Measurements from ENCODE around the gene OOSP4B. TPM values are rescaled to one million over a fixed set of nuclear protein-coding genes. Genes with fewer than 3 reads are reported as not detected.

Gene OOSP4B
- total RNA-seq (2013), result not detected
- polyA plus RNA-seq, result not detected
- not detected in 2 replicates for polyA minus RNA-seq
- 0 to 0.60 (median 0) reads per million in 11 experiments for total RNA-seq

GRCh38 chr11:60016881-60017280 lies at the start of gene OOSP4B:
TSS of gene OOSP4B (plus strand) at chr11:60017181.
- no peaks in the 10 kb centered on the region for H3K79me2 ChIP-seq (ENCODE audit: insufficient read depth, low read length)
- Mint-ChIP-seq H3K9me3 (peaks cover 0 to 13% (median 4%) of the 10 kb centered on the region in 7 donors), H3K36me3 (peaks cover 0 to 4% of the 10 kb centered on the region in 2 donors), H3K27ac (no peak within 1 kb of the TSS), H3K4me3 (no peak within 1 kb of the TSS), H3K4me1 (peaks cover 2% of the 10 kb centered on the region), H3K27me3 (ENCODE audit: low read depth in 3 of 3) (peaks cover 0 to 3% (median 0%) of the 10 kb centered on the region in 3 donors)
- no peaks in the 10 kb centered on the region for H4K20me1 ChIP-seq (ENCODE audit: insufficient read depth, low read length)
- H3K36me3 ChIP-seq (replicated peaks in 1 of 2; ENCODE audit: control insufficient read depth in 1 of 2, insufficient read depth in 2 of 2, low read length in 2 of 2), result no peaks in the 10 kb centered on the region
- DNase-seq, result no peak
- TF ChIP-seq CTCF (IDR thresholded peaks at IDR 0.05), result no peak
- no peak within 1 kb of the TSS for H3K4me2 ChIP-seq (replicated peaks; ENCODE audit: extremely low read depth, low read length, poor library complexity, severe bottlenecking)
- H2AFZ ChIP-seq (ENCODE audit: insufficient read depth, low read depth, low read length, poor library complexity, severe bottlenecking), result no peak within 1 kb of the TSS
- WGBS (ENCODE audit: insufficient coverage), result 100% methylated on average over 1 of the region's 1 CpG
- intact Hi-C loops (cut with micrococcal nuclease), result no loop called here
- H3K27ac ChIP-seq (ENCODE audit: low read depth in 1 of 2, low read length in 2 of 2), result no peak within 1 kb of the TSS
- H3K4me3 ChIP-seq (replicated peaks in 1 of 3; ENCODE audit: low read depth in 2 of 3, low read length in 3 of 3), result no peak within 1 kb of the TSS
- H3K27me3 ChIP-seq (ENCODE audit: control insufficient read depth in 2 of 2, insufficient read depth in 2 of 2, low read length in 2 of 2), result no peaks in the 10 kb centered on the region
- H3K4me1 ChIP-seq (ENCODE audit: control insufficient read depth in 1 of 2, insufficient read depth in 2 of 2, low read length in 2 of 2), result no peaks in the 10 kb centered on the region
- peaks cover 0 to 10% of the 10 kb centered on the region in 2 donors for H3K9me3 ChIP-seq (replicated peaks in 1 of 2; ENCODE audit: control insufficient read depth in 1 of 2, insufficient read depth in 1 of 2, low read length in 2 of 2)
- H3K9ac ChIP-seq (ENCODE audit: insufficient read depth, low read length, poor library complexity, severe bottlenecking), result no peak within 1 kb of the TSS

GRCh38 chr11:59967677-59968394 lies 49.1 kb upstream of the OOSP4B start:
- WGBS (ENCODE audit: insufficient coverage), result no CpG with 5 or more reads among the region's 3 CpGs
- Histone ChIP-seq H3K79me2 (ENCODE audit: insufficient read depth, low read length) (no peaks in the 10 kb centered on the region), H3K9me3 (replicated peaks in 1 of 2; ENCODE audit: control insufficient read depth in 1 of 2, insufficient read depth in 1 of 2, low read length in 2 of 2) (no peaks in the 10 kb centered on the region), H3K27me3 (ENCODE audit: control insufficient read depth in 2 of 2, insufficient read depth in 2 of 2, low read length in 2 of 2) (no peaks in the 10 kb centered on the region), H3K4me1 (ENCODE audit: control insufficient read depth in 1 of 2, insufficient read depth in 2 of 2, low read length in 2 of 2) (no peaks in the 10 kb centered on the region), H3K27ac (ENCODE audit: low read depth in 1 of 2, low read length in 2 of 2) (no peak overlapping the region), H3K4me3 (replicated peaks in 1 of 3; ENCODE audit: low read depth in 2 of 3, low read length in 3 of 3) (no peak overlapping the region), H3K9ac (ENCODE audit: insufficient read depth, low read length, poor library complexity, severe bottlenecking) (no peak overlapping the region), H2AFZ (ENCODE audit: insufficient read depth, low read depth, low read length, poor library complexity, severe bottlenecking) (no peak overlapping the region), H3K4me2 (replicated peaks; ENCODE audit: extremely low read depth, low read length, poor library complexity, severe bottlenecking) (no peak overlapping the region), H3K36me3 (replicated peaks in 1 of 2; ENCODE audit: control insufficient read depth in 1 of 2, insufficient read depth in 2 of 2, low read length in 2 of 2) (no peaks in the 10 kb centered on the region), H4K20me1 (ENCODE audit: insufficient read depth, low read length) (no peaks in the 10 kb centered on the region)
- intact Hi-C loops (cut with micrococcal nuclease), result no loop called here
- Mint-ChIP-seq H3K4me3 (no peak overlapping the region), H3K9me3 (peaks cover 0 to 5% (median 0%) of the 10 kb centered on the region in 7 donors), H3K27ac (no peak overlapping the region), H3K27me3 (ENCODE audit: low read depth in 3 of 3) (peaks cover 0 to under 1% (median 0%) of the 10 kb centered on the region in 3 donors), H3K36me3 (no peaks in the 10 kb centered on the region), H3K4me1 (no peaks in the 10 kb centered on the region)
- TF ChIP-seq CTCF (IDR thresholded peaks at IDR 0.05), result no peak
- DNase-seq, result no peak

All from CD14-positive monocyte (primary cell).